NCI-H2107 treated with DMSO at 0.1 percent for 48 hours (cell line): ENCODE data around the gene ZEB2.

Experiments
- DNase-seq: peaks from one replicate; lab custom pipeline; 2025; ENCODE audit not compliant: unreplicated experiment; lab: John Stamatoyannopoulos, UW

The ZEB2 gene

GRCh38 chr2:144361742-144362141 is 158.2 kb downstream of the ZEB2 start:
- no peak for DNase-seq

- no peak for DNase-seq
Measured at GRCh38 chr2:144359684-144360083, 160.2 kb downstream of the ZEB2 start.

GRCh38 chr2:144358979-144359541 is 160.9 kb downstream of the ZEB2 start:
- no peak for DNase-seq

GRCh38 chr2:144358374-144358964 is 161.4 kb downstream of the ZEB2 start:
- no peak for DNase-seq

- DNase-seq, result no peak
Measured at GRCh38 chr2:144357623-144358373, 162.1 kb downstream of the ZEB2 start.

- no peak for DNase-seq
Measured at GRCh38 chr2:144356402-144356801, 163.5 kb downstream of the ZEB2 start.

GRCh38 chr2:144354953-144355352 is 165.0 kb downstream of the ZEB2 start:
- no peak for DNase-seq

GRCh38 chr2:144351687-144352086 is 168.2 kb downstream of the ZEB2 start:
- DNase-seq, result no peak

GRCh38 chr2:144350151-144350802 is 169.6 kb downstream of the ZEB2 start:
- no peak for DNase-seq

- no peak for DNase-seq
Measured at GRCh38 chr2:144349674-144350073, 170.2 kb downstream of the ZEB2 start.

GRCh38 chr2:144348846-144349245 is 171.1 kb downstream of the ZEB2 start:
- DNase-seq, result no peak

- no peak for DNase-seq
Measured at GRCh38 chr2:144346229-144346628, 173.7 kb downstream of the ZEB2 start.

GRCh38 chr2:144343145-144343544 is 176.8 kb downstream of the ZEB2 start:
- DNase-seq, result no peak

GRCh38 chr2:144341538-144341937 is 178.4 kb downstream of the ZEB2 start:
- DNase-seq, result no peak

- DNase-seq, result no peak
Measured at GRCh38 chr2:144339048-144339447, 180.9 kb downstream of the ZEB2 start.

- no peak for DNase-seq
Measured at GRCh38 chr2:144334551-144334950, 185.4 kb downstream of the ZEB2 start.
